HepG2 (cell line): ENCODE data around the gene ACTN1. TPM values are rescaled to one million over a fixed set of nuclear protein-coding genes. Genes with fewer than 3 reads are reported as not detected.
A peak's percentile ranks its signal among the peaks of the same experiment; 100 is the strongest.

Source experiments
- DNMT3B ChIP-seq: conservative IDR thresholded peaks from 2 replicates; pipeline ENCODE4 v1.6.1; 2016; ENCODE audit warnings: missing biosample characterization, control low read depth
- DRAP1 ChIP-seq: IDR thresholded peaks from 2 replicates; pipeline ENCODE4 v1.6.1; 2016; ENCODE audit warnings: missing genetic modification reagents, missing compliant biosample characterization
- KDM3A ChIP-seq: IDR thresholded peaks from 2 replicates; pipeline ENCODE4 v1.6.1; 2018; ENCODE audit warnings: low read depth, missing compliant biosample characterization
- MLLT10 ChIP-seq: sonication (generic); formaldehyde crosslinking; IDR thresholded peaks from 2 replicates; pipeline ENCODE4 v1.4.0; 2020; ENCODE audit warnings: missing genetic modification reagents
- MYNN ChIP-seq: sonication (generic); formaldehyde crosslinking; IDR thresholded peaks from 2 replicates; pipeline ENCODE4 v1.4.0; 2020; ENCODE audit warnings: mild to moderate bottlenecking, low read depth, missing genetic modification reagents
- PRDM15 ChIP-seq: sonication (generic); formaldehyde crosslinking; IDR thresholded peaks from 2 replicates; pipeline ENCODE4 v1.4.0; 2020; ENCODE audit warnings: missing genetic modification reagents
- TOPORS ChIP-seq: sonication (generic); formaldehyde crosslinking; IDR thresholded peaks from 2 replicates; pipeline ENCODE4 v1.8.0; 2023; ENCODE audit warnings: mild to moderate bottlenecking, missing genetic modification reagents
- ZFP1 ChIP-seq: IDR thresholded peaks from 2 replicates; pipeline ENCODE4 v1.6.1; 2016
- ZMYM4 ChIP-seq: sonication (generic); formaldehyde crosslinking; IDR thresholded peaks from 2 replicates; pipeline ENCODE4 v1.8.1; 2023; ENCODE audit warnings: mild to moderate bottlenecking, missing genetic modification reagents
- ZNF225 ChIP-seq: sonication (generic); formaldehyde crosslinking; IDR thresholded peaks from 2 replicates; pipeline ENCODE4 v1.4.0; 2020; ENCODE audit warnings: mild to moderate bottlenecking, missing genetic modification reagents
- ZNF441 ChIP-seq: sonication (generic); formaldehyde crosslinking; IDR thresholded peaks from 2 replicates; pipeline ENCODE4 v1.7.0; 2021; ENCODE audit warnings: missing genetic modification reagents, borderline replicate concordance
- ZNF557 ChIP-seq: sonication (generic); formaldehyde crosslinking; IDR thresholded peaks from 2 replicates; pipeline ENCODE4 v1.4.0; 2020; ENCODE audit warnings: missing genetic modification reagents
- ZNF670 ChIP-seq: sonication (generic); formaldehyde crosslinking; IDR thresholded peaks from 2 replicates; pipeline ENCODE4 v1.8.0; 2022; ENCODE audit warnings: mild to moderate bottlenecking, missing genetic modification reagents, borderline replicate concordance
- ZSCAN25 ChIP-seq: sonication (generic); formaldehyde crosslinking; IDR thresholded peaks from 2 replicates; pipeline ENCODE4 v1.8.0; 2022; ENCODE audit warnings: mild to moderate bottlenecking, missing genetic modification reagents
- polyA plus RNA-seq, 8 experiments: library from polyadenylated mRNA; depleted of rRNA in 3 of 8; stranded (reverse) in 7 of 8; unstranded in 1 of 8; fragments of >200 nt; fragmentation: Illumina TruSeq in 4 of 8; extraction: Trizol in 4 of 8; gene quantifications; 2 replicates each; pipeline versions ENCODE4 v1.2.1 to v1.2.3, GENCODE V29; 2011 to 2016; ENCODE audit warnings: low read depth in 4 of 8, missing spikeins in 1 of 8, mixed read lengths in 1 of 8; ENCODE audit not compliant: insufficient read depth in 1 of 8
- total RNA-seq, 5 experiments: library from RNA; depleted of rRNA; stranded (reverse); fragments of >200 nt; fragmentation: Illumina TruSeq; extraction: Trizol; gene quantifications; 2 replicates each; pipeline ENCODE4 v1.2.3, GENCODE V29; 2016; ENCODE audit warnings: low read depth in 1 of 5
- TF ChIP-seq, protein P1 (sequence below): sonication (generic); formaldehyde crosslinking; IDR thresholded peaks from 2 replicates; pipeline ENCODE4 v1.5.1; 2020; ENCODE audit warnings: mild to moderate bottlenecking, missing genetic modification reagents, borderline replicate concordance
- TF ChIP-seq, protein P2 (sequence below): sonication (generic); formaldehyde crosslinking; IDR thresholded peaks from 2 replicates; pipeline ENCODE4 v1.5.0; 2020; ENCODE audit warnings: mild to moderate bottlenecking, low read depth, missing genetic modification reagents, borderline replicate concordance
- TF ChIP-seq, protein P3 (sequence below): IDR thresholded peaks from 2 replicates; pipeline ENCODE4 v1.6.1; 2016; ENCODE audit warnings: low read depth, borderline replicate concordance
- TF ChIP-seq, protein P4 (sequence below): sonication (generic); formaldehyde crosslinking; IDR thresholded peaks from 2 replicates; pipeline ENCODE4 v1.4.0; 2020; ENCODE audit warnings: missing genetic modification reagents

The ACTN1 gene
- total and polyA plus RNA-seq, 2 of the 13 experiments (the other 11 are each of a cell fraction or from before 2014, with no cell fraction given), result 58.6 to 162 TPM

DNA sequence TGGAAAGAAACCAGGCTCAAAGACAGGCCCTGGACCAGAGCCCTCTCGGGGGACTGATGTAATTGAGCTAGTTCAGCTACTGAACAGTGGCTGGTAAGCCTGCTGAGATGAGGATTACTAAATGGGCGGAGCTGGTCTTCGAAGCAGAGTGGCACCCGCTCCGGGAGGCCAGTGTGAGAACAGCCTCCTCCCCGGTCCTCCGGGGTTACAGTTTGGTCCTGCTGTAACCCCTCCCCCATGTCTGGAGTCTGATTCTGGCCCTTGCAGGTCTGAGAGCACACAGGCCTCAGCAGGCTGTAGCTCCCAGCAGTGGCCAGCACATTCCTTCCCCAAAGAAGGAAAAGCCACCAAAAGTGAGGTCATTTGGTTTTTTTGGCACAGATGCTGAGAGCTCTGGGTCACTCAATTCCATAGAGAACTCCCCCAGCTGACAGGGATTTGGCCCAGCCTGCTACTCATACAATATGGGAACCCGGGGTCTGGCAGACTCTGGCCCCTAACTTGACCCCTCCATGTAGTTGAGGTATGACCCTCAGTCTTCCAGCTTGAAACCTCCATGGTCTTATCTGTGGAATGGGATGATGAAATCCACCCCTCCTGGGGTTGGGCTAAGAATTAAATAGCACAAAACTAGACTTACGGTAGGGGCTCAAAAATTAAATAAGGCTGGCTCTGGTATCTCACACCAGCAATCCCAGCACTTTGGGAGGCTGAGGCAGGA lies 39.0 kb downstream of the ACTN1 start (continued):
- TF ChIP-seq, protein P1, sequence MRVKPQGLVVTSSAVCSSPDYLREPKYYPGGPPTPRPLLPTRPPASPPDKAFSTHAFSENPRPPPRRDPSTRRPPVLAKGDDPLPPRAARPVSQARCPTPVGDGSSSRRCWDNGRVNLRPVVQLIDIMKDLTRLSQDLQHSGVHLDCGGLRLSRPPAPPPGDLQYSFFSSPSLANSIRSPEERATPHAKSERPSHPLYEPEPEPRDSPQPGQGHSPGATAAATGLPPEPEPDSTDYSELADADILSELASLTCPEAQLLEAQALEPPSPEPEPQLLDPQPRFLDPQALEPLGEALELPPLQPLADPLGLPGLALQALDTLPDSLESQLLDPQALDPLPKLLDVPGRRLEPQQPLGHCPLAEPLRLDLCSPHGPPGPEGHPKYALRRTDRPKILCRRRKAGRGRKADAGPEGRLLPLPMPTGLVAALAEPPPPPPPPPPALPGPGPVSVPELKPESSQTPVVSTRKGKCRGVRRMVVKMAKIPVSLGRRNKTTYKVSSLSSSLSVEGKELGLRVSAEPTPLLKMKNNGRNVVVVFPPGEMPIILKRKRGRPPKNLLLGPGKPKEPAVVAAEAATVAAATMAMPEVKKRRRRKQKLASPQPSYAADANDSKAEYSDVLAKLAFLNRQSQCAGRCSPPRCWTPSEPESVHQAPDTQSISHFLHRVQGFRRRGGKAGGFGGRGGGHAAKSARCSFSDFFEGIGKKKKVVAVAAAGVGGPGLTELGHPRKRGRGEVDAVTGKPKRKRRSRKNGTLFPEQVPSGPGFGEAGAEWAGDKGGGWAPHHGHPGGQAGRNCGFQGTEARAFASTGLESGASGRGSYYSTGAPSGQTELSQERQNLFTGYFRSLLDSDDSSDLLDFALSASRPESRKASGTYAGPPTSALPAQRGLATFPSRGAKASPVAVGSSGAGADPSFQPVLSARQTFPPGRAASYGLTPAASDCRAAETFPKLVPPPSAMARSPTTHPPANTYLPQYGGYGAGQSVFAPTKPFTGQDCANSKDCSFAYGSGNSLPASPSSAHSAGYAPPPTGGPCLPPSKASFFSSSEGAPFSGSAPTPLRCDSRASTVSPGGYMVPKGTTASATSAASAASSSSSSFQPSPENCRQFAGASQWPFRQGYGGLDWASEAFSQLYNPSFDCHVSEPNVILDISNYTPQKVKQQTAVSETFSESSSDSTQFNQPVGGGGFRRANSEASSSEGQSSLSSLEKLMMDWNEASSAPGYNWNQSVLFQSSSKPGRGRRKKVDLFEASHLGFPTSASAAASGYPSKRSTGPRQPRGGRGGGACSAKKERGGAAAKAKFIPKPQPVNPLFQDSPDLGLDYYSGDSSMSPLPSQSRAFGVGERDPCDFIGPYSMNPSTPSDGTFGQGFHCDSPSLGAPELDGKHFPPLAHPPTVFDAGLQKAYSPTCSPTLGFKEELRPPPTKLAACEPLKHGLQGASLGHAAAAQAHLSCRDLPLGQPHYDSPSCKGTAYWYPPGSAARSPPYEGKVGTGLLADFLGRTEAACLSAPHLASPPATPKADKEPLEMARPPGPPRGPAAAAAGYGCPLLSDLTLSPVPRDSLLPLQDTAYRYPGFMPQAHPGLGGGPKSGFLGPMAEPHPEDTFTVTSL, result peak; percentile 40; the same call in 1 of the 2 replicates
- TF ChIP-seq, protein P2, sequence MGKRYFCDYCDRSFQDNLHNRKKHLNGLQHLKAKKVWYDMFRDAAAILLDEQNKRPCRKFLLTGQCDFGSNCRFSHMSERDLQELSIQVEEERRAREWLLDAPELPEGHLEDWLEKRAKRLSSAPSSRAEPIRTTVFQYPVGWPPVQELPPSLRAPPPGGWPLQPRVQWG (CRISPR knock-in tag), result no peak
- no peak for TF ChIP-seq PRDM15
- TF ChIP-seq ZNF670 (CRISPR knock-in tag), result 0 out of 2 replicates have a peak, but pooled peaks have one; percentile 40
- TF ChIP-seq TOPORS, result no peak
- TF ChIP-seq ZNF225, result no peak
- TF ChIP-seq DNMT3B, result no peak
- no peak for TF ChIP-seq ZSCAN25 (CRISPR knock-in tag)
- 0 out of 2 replicates have a peak, but pooled peaks have one; percentile 26 for TF ChIP-seq ZNF557 (CRISPR knock-in tag)
- no peak for TF ChIP-seq ZFP1 (CRISPR knock-in tag)
- TF ChIP-seq ZMYM4 (CRISPR knock-in tag), result no peak
- no peak for TF ChIP-seq MYNN
- TF ChIP-seq, protein P3, sequence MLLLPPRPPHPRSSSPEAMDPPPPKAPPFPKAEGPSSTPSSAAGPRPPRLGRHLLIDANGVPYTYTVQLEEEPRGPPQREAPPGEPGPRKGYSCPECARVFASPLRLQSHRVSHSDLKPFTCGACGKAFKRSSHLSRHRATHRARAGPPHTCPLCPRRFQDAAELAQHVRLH (CRISPR knock-in tag), result no peak
- 0 out of 2 replicates have a peak, but pooled peaks have one; percentile 11 for TF ChIP-seq DRAP1 (CRISPR knock-in tag)
- no peak for TF ChIP-seq KDM3A (CRISPR knock-in tag)
- TF ChIP-seq MLLT10, result no peak
- no peak for TF ChIP-seq ZNF441 (CRISPR knock-in tag)
- TF ChIP-seq, protein P4, sequence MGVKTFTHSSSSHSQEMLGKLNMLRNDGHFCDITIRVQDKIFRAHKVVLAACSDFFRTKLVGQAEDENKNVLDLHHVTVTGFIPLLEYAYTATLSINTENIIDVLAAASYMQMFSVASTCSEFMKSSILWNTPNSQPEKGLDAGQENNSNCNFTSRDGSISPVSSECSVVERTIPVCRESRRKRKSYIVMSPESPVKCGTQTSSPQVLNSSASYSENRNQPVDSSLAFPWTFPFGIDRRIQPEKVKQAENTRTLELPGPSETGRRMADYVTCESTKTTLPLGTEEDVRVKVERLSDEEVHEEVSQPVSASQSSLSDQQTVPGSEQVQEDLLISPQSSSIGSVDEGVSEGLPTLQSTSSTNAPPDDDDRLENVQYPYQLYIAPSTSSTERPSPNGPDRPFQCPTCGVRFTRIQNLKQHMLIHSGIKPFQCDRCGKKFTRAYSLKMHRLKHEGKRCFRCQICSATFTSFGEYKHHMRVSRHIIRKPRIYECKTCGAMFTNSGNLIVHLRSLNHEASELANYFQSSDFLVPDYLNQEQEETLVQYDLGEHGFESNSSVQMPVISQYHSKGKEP (CRISPR knock-in tag), result no peak
